Activated CD4-positive, alpha-beta T cell treated with anti-CD3 and anti-CD28 coated beads for 36 hours (primary cell): ENCODE data around the gene LONP2. TPM values are rescaled to one million over a fixed set of nuclear protein-coding genes. Genes with fewer than 3 reads are reported as not detected.

Experiments
- ATAC-seq: fragments of 200-7000 bp; cut with Tn5 transposase; one replicate; pipeline ENCODE4 v1.10.0; 2021; ENCODE audit warnings: mild to moderate bottlenecking, moderate library complexity
- CTCF ChIA-PET: fragments of 350-600 bp; sonication (Branson Sonifier 250); formaldehyde crosslinking; loops from one replicate; lab custom pipeline; 2021; ENCODE audit warnings: antibody characterized with exemption; lab: Charles Lee
- POLR2A ChIA-PET: fragments of 350-600 bp; sonication (Branson Sonifier 250); formaldehyde crosslinking; loops from one replicate; lab custom pipeline; 2021; ENCODE audit warnings: antibody characterized with exemption, inconsistent platforms; lab: Charles Lee
- DNase-seq: peaks from one replicate; pipeline ENCODE4 v3.0.0-alpha.2; 2020
- H3K27ac Mint-ChIP-seq: one replicate; pipeline ENCODE4 v1.8.0; 2021; ENCODE audit warnings: mixed read lengths
- H3K27me3 Mint-ChIP-seq: one replicate; pipeline ENCODE4 v1.8.0; 2021; ENCODE audit warnings: mixed read lengths
- H3K36me3 Mint-ChIP-seq: one replicate; pipeline ENCODE4 v1.8.0; 2021; ENCODE audit warnings: low read depth, mixed read lengths
- H3K4me1 Mint-ChIP-seq: one replicate; pipeline ENCODE4 v1.8.0; 2021; ENCODE audit warnings: mixed read lengths
- H3K4me3 Mint-ChIP-seq: one replicate; pipeline ENCODE4 v1.8.0; 2021; ENCODE audit warnings: mild to moderate bottlenecking, moderate library complexity, mixed read lengths
- H3K9me3 Mint-ChIP-seq: one replicate; pipeline ENCODE4 v1.8.0; 2021; ENCODE audit warnings: low read depth, mixed read lengths
- intact Hi-C, 2 experiments: fragments of 100-400 bp; cut with DNase I in 1 of 2; cut with micrococcal nuclease in 1 of 2; formaldehyde crosslinking; loops; one replicate each; pipeline versions ENCODE4 v1.14.2 to v1.15.1; 2022 to 2024; cut with DNase I, micrococcal nuclease
- total RNA-seq, 2 experiments: library from RNA; stranded (reverse); gene quantifications; one replicate each; pipeline ENCODE4 v1.2.3, GENCODE V29; 2021

The LONP2 gene
- total RNA-seq, 2 experiments from 2014 or later, result 60.3 to 63.2 TPM

DNA sequence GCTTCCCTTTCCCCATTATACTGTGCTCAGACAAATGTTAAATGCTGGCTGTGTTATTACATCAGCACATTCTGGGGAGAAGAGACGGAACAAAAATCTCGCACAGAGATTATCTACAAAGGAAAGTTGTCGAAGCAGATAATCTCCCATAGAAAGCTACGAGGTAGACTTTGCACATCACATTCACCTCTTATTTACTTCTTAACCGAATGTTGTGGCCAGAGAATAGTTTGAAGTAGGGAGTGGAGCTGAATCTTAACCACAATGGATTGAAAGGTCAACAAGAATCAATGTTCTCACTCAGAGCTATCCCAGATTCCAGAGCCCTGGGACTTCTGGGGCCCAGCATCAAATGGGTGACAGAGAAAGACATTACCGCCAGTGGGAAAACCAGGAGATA is 28.4 kb upstream of the LONP2 start:
- Mint-ChIP-seq H3K27ac (no peak overlapping the region), H3K36me3 (no peaks in the 10 kb centered on the region), H3K27me3 (no peaks in the 10 kb centered on the region), H3K4me1 (no peaks in the 10 kb centered on the region), H3K4me3 (no peak overlapping the region), H3K9me3 (peaks cover 6% of the 10 kb centered on the region)
- intact Hi-C loops, result no loop called here
- ChIA-PET CTCF (no interaction called here), POLR2A (no interaction called here)
- DNase-seq (no peak), ATAC-seq (no peak)

DNA sequence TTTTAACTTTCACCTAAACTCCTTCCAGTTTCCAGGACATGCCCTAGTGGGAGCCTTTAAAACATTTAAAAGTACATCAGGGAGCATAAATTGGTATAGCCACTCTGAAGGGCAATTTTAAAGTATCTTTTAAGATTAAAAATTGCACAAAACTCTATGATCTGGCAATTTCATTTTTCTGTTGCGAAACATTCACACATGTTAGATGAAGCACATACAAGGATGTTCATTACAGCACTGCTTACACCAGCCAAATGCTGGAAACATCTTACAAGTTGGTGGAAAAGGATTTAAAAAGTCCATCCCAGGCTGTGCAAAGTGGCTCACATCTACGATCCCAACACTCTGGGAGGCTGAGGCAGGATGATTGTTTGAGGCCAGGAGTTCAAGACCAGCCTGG is 26.4 kb upstream of the LONP2 start:
- ATAC-seq, result no peak
- ChIA-PET CTCF (no interaction called here), POLR2A (no interaction called here)
- intact Hi-C loops, result no loop called here
- Mint-ChIP-seq H3K27ac (no peak overlapping the region), H3K4me1 (no peaks in the 10 kb centered on the region), H3K27me3 (no peaks in the 10 kb centered on the region), H3K4me3 (no peak overlapping the region), H3K36me3 (no peaks in the 10 kb centered on the region), H3K9me3 (peaks cover 6% of the 10 kb centered on the region)
- no peak for DNase-seq

DNA sequence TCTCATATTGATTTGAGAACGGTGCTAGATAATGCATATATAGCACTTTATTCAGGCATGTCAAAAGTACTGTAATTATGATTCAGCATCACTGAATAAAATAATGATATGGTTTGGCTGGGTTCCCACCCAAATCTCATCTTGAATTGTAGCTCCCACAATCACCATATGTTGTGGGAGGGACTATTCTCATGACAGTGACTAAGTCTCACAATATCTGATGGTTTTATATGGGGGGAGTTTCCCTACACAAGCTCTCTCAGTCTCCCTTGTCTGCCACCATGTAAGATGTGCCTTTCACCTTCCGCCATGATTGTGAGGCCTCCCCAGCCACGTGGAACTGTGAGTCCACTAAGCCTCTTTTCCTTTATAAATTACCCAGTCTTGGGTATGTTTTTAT is 25.6 kb upstream of the LONP2 start:
- POLR2A ChIA-PET, result interaction anchor here (0.6 kb wide), 1 partner anchor 1978 kb away, joined by 3 read pairs; no protein-coding TSS in a partner anchor
- Mint-ChIP-seq H3K4me1 (no peaks in the 10 kb centered on the region), H3K4me3 (no peak overlapping the region), H3K9me3 (peaks cover 6% of the 10 kb centered on the region), H3K27me3 (no peaks in the 10 kb centered on the region), H3K36me3 (no peaks in the 10 kb centered on the region), H3K27ac (no peak overlapping the region)
- CTCF ChIA-PET, result interaction anchor here (1.0 to 1.6 kb wide), 2 partner anchors 17 to 53 kb away, joined by 3 to 5 read pairs; no protein-coding TSS in a partner anchor
- intact Hi-C loops, result no loop called here
- DNase-seq, result no peak
- ATAC-seq, result no peak

GRCh38 chr16:48220891-48221290 is 23.2 kb upstream of the LONP2 start:
- no peak for DNase-seq

DNA sequence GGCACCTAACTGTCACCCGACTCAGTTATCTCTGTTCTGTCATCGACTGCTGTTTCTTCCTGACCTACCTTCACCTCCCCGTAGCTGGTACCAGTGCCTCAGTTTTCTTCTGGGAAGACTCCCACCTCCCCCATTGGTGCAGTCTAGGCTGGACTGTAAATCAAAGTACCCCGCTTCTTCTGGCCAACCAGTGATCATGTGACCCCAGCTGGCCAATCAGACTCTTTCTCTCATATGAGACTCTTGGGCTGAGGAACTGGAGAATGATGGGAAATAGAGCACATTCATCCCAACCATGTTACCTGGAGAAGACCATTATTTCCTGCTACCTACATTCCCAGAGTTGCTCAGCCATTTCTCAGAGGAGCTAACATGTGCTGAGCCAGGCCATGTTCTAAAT is 20.6 kb upstream of the LONP2 start:
- Mint-ChIP-seq H3K27me3 (no peaks in the 10 kb centered on the region), H3K36me3 (no peaks in the 10 kb centered on the region), H3K4me3 (no peak overlapping the region), H3K27ac (no peak overlapping the region), H3K4me1 (no peaks in the 10 kb centered on the region), H3K9me3 (peaks cover 3% of the 10 kb centered on the region)
- ATAC-seq (no peak), DNase-seq (no peak)
- intact Hi-C loops, result no loop called here
- ChIA-PET CTCF (no interaction called here), POLR2A (no interaction called here)

More at GRCh38 chr16:48220891-48221290, 23.2 kb upstream of the LONP2 start:
- no peak overlapping the region for H3K4me3 Mint-ChIP-seq
- H3K36me3 Mint-ChIP-seq, result no peaks in the 10 kb centered on the region
- POLR2A ChIA-PET, result no interaction called here
- no peaks in the 10 kb centered on the region for H3K4me1 Mint-ChIP-seq
- intact Hi-C loops, result no loop called here
- ATAC-seq, result no peak
- peaks cover 6% of the 10 kb centered on the region for H3K9me3 Mint-ChIP-seq
- no peaks in the 10 kb centered on the region for H3K27me3 Mint-ChIP-seq
- CTCF ChIA-PET, result no interaction called here
- H3K27ac Mint-ChIP-seq, result no peak overlapping the region

DNA sequence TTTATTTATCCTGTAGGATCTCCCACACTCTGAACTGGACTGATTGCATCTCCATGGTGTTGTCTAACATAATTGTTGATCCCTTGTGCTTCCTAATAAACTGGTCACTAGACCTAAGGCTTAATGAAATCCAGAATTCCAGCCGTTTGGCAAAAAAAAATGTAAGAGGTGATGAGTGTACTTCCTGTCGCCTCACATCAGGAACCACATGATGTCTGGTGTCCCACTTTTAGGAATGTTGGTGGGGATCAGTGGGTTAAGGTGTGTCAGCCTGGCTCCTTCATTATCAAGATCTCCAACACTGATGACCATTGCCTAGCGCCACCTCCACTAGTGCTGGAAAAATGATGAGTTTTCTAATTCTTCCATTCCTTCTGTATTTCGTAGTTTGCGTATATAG is 18.6 kb upstream of the LONP2 start:
- no peak for ATAC-seq
- intact Hi-C loops, result no loop called here
- no peak overlapping the region for H3K27ac Mint-ChIP-seq
- ChIA-PET CTCF (no interaction called here), POLR2A (no interaction called here)
- H3K4me1 Mint-ChIP-seq, result no peaks in the 10 kb centered on the region
- no peak overlapping the region for H3K4me3 Mint-ChIP-seq
- H3K36me3 Mint-ChIP-seq, result no peaks in the 10 kb centered on the region
- peaks cover 5% of the 10 kb centered on the region for H3K27me3 Mint-ChIP-seq
- DNase-seq, result no peak
- H3K9me3 Mint-ChIP-seq, result no peaks in the 10 kb centered on the region

GRCh38 chr16:48231727-48232492 is 12.2 kb upstream of the LONP2 start:
- CTCF ChIA-PET, result interaction anchor here (0.6 to 2.7 kb wide), 5 partner anchors 19 to 398 kb away, joined by 3 to 12 read pairs (median 4); no protein-coding TSS in a partner anchor

DNA sequence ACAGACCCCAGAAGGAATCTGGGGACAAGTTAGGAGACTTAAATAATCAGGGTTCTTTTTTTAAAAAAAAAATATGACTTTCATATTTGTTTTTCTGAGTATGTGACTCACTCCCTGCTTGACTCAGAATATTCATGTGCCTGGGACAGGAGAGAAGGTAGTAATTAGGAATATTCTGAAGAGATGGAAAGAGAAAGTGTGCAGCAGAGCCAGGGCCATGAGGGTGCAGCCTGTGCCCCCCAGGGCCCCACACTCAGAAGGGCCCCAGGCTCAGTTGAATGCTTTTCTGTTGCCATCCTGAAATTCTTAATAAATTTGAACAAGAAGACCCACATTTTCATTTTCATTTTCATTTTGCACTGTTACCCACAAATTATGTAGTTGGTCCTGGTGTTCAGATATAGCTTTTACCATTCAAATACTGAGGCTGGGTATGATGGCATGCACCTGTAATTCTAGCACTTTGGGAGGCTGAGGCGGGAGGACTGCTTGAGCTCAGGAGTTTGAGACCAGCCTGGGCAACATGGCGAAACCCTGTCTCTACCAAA is 11.5 kb upstream of the LONP2 start:
- Mint-ChIP-seq H3K27me3 (peaks cover 5% of the 10 kb centered on the region), H3K4me1 (peaks cover 22% of the 10 kb centered on the region), H3K4me3 (peak overlapping the region; percentile 20), H3K36me3 (no peaks in the 10 kb centered on the region), H3K27ac (peak overlapping the region; percentile 65), H3K9me3 (no peaks in the 10 kb centered on the region)
- CTCF ChIA-PET, result interaction anchor here (0.8 to 2.7 kb wide), 3 partner anchors 15 to 398 kb away, joined by 3 to 12 read pairs (median 4); no protein-coding TSS in a partner anchor
- POLR2A ChIA-PET, result no interaction called here
- ATAC-seq, result peak; percentile 83
- DNase-seq, result peak; percentile 33
- intact Hi-C loops, result loop anchor here (1.0 to 10.0 kb wide), 10 partner anchors 12 to 1118 kb away; partner anchors contain the start of gene LONP2 (in 1 of the 2)

More at GRCh38 chr16:48231727-48232492, 12.2 kb upstream of the LONP2 start:
- intact Hi-C loops, result loop anchor here (1.0 to 10.0 kb wide), 10 partner anchors 12 to 1117 kb away; partner anchors contain the start of gene LONP2 (in 1 of the 2)
- POLR2A ChIA-PET, result no interaction called here
- Mint-ChIP-seq H3K27me3 (peaks cover 5% of the 10 kb centered on the region), H3K4me3 (peak overlapping the region; percentile 20), H3K36me3 (no peaks in the 10 kb centered on the region), H3K27ac (peak overlapping the region; percentile 65), H3K4me1 (peaks cover 22% of the 10 kb centered on the region), H3K9me3 (no peaks in the 10 kb centered on the region)
- DNase-seq (peak; percentile 72), ATAC-seq (peak; percentile 83)

DNA sequence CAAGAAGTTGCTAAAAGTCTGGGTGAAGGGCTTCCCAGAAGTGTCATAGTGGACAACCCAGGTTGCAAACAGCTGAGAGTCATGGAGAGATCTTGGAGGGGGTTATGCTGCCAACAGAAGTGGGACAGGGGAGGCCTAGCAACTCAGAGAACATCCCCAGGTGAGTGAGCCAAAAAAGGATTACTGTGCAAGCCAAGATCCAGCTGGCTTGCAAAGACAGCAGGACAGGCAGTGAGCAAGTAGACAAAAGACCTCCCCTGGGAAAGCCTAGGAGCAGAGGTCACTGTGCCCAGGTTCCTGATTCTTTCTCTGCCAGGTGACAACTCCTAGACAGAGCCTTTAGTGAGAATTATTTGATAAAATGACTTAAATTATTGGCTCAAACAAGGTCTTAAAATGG is 9.5 kb upstream of the LONP2 start:
- no peak for DNase-seq
- POLR2A ChIA-PET, result no interaction called here
- peaks cover 5% of the 10 kb centered on the region for H3K27me3 Mint-ChIP-seq
- H3K4me3 Mint-ChIP-seq, result no peak overlapping the region
- no peaks in the 10 kb centered on the region for H3K36me3 Mint-ChIP-seq
- CTCF ChIA-PET, result interaction anchor here (0.5 to 1.8 kb wide), 3 partner anchors 16 to 1323 kb away, joined by 3 to 5 read pairs (median 3); no protein-coding TSS in a partner anchor
- H3K9me3 Mint-ChIP-seq, result no peaks in the 10 kb centered on the region
- H3K4me1 Mint-ChIP-seq, result peaks cover 22% of the 10 kb centered on the region
- H3K27ac Mint-ChIP-seq, result no peak overlapping the region
- intact Hi-C loops, result loop anchor here (5.0 to 10.0 kb wide), 5 partner anchors 112 to 1120 kb away; no protein-coding TSS in a partner anchor
- ATAC-seq, result no peak

- ChIA-PET POLR2A (no interaction called here), CTCF (interaction anchor here (0.6 to 1.8 kb wide), 4 partner anchors 16 to 388 kb away, joined by 3 to 5 read pairs (median 3); no protein-coding TSS in a partner anchor)
- Mint-ChIP-seq H3K4me1 (peaks cover 22% of the 10 kb centered on the region), H3K27ac (no peak overlapping the region), H3K4me3 (no peak overlapping the region), H3K36me3 (no peaks in the 10 kb centered on the region), H3K27me3 (peaks cover 1% of the 10 kb centered on the region), H3K9me3 (no peaks in the 10 kb centered on the region)
- intact Hi-C loops, result loop anchor here in 1 of 2 experiments (10.0 kb wide), 1 partner anchor 1120 kb away; no protein-coding TSS in a partner anchor
- no peak for ATAC-seq
- DNase-seq, result no peak
Observed at GRCh38 chr16:48235058-48235555, 9.0 kb upstream of the LONP2 start.

DNA sequence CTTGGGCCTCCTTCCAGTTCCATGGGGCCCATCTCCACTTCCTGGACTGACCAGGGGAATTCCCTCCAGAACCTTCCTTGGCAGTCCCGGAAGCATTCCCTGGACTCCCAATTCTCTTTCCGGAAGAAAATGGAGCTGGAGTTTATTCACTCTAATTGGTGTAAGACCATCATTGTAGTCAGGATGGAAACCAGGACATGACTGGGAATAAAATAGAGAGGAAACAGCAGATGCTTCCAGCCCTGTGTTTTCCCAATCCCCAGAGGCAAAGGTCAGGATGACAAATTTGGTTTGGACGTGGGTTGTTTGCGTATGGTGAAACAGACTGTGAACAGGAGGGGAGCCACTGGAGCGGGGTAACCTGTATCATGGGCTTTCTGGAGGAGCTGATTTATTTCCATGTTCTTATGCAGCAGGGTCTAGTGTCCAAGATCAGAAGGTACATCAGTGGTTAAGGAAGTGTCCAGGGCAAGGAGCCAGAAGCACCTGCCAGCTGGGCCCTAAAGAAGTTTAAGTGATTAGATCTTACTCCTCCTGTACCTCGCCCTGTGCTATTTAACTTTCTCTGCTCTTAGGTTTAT is 8.5 kb upstream of the LONP2 start:
- Mint-ChIP-seq H3K27ac (no peak overlapping the region), H3K4me3 (no peak overlapping the region), H3K36me3 (no peaks in the 10 kb centered on the region), H3K4me1 (peaks cover 22% of the 10 kb centered on the region), H3K9me3 (no peaks in the 10 kb centered on the region), H3K27me3 (no peaks in the 10 kb centered on the region)
- ChIA-PET CTCF (interaction anchor here (0.6 to 1.8 kb wide), 6 partner anchors 10 to 388 kb away, joined by 3 to 5 read pairs (median 3); no protein-coding TSS in a partner anchor), POLR2A (no interaction called here)
- DNase-seq, result no peak
- ATAC-seq, result no peak
- intact Hi-C loops, result loop anchor here in 1 of 2 experiments (10.0 kb wide), 1 partner anchor 1121 kb away; no protein-coding TSS in a partner anchor
